CD4-positive, CD25-positive, alpha-beta regulatory T cell (primary cell): ENCODE results near the gene LAMB1. TPM values are rescaled to one million over a fixed set of nuclear protein-coding genes. Genes with fewer than 3 reads are reported as not detected.

Source experiments
- ATAC-seq, 2 donors: fragments of 150-1000 bp; cut with Tn5 transposase; one replicate each; pipeline ENCODE4 v1.10.0; 2021; ENCODE audit warnings: low read depth in 2 of 2, moderate number of reproducible peaks in 2 of 2, moderate library complexity in 1 of 2
- DNase-seq, 3 donors: peaks; one replicate each; pipeline versions ENCODE4 v3.0.0 to v3.0.0-alpha.2; 2012 to 2022; ENCODE audit warnings: mixed read lengths in 1 of 3
- H3K27ac ChIP-seq: one replicate; pipeline ENCODE4 v1.7.0; 2013; ENCODE audit warnings: mild to moderate bottlenecking, low read length; ENCODE audit not compliant: insufficient read depth, poor library complexity, severe bottlenecking
- H3K27me3 ChIP-seq: one replicate; pipeline ENCODE4 v1.7.0; 2013; ENCODE audit warnings: low read length; ENCODE audit not compliant: control insufficient read depth, insufficient read depth
- H3K36me3 ChIP-seq: one replicate; pipeline ENCODE4 v1.7.0; 2013; ENCODE audit warnings: mild to moderate bottlenecking, low read length, moderate library complexity; ENCODE audit not compliant: control insufficient read depth, insufficient read depth
- H3K4me1 ChIP-seq: 2 replicates; pipeline ENCODE4 v1.7.0; 2013; ENCODE audit warnings: mild to moderate bottlenecking, low read length; ENCODE audit not compliant: insufficient read depth, control insufficient read depth, poor library complexity, severe bottlenecking
- H3K4me3 ChIP-seq: one replicate; pipeline ENCODE4 v1.7.0; 2013; ENCODE audit warnings: low read depth, mild to moderate bottlenecking, low read length, moderate library complexity
- H3K9me3 ChIP-seq, 2 experiments: 1 replicate in 1 of 2; 2 replicates in 1 of 2; pipeline ENCODE4 v1.7.0; 2013; ENCODE audit warnings: low read length in 2 of 2, mild to moderate bottlenecking in 1 of 2, moderate library complexity in 1 of 2; ENCODE audit not compliant: control insufficient read depth in 2 of 2
- H3K27ac Mint-ChIP-seq, 3 donors: one replicate each; pipeline ENCODE4 v1.8.0; 2020 to 2022; ENCODE audit warnings: mild to moderate bottlenecking in 3 of 3, mixed read lengths in 3 of 3, moderate library complexity in 2 of 3
- H3K27me3 Mint-ChIP-seq: one replicate; pipeline ENCODE4 v1.8.0; 2022; ENCODE audit warnings: mild to moderate bottlenecking, mixed read lengths
- H3K36me3 Mint-ChIP-seq: one replicate; pipeline ENCODE4 v1.8.0; 2020; ENCODE audit warnings: mixed read lengths
- H3K4me1 Mint-ChIP-seq, 4 donors: one replicate each; pipeline ENCODE4 v1.8.0; 2020 to 2022; ENCODE audit warnings: mixed read lengths in 4 of 4, mild to moderate bottlenecking in 1 of 4
- H3K4me3 Mint-ChIP-seq, 4 donors: one replicate each; pipeline ENCODE4 v1.8.0; 2020 to 2022; ENCODE audit warnings: mild to moderate bottlenecking in 4 of 4, mixed read lengths in 4 of 4, moderate library complexity in 3 of 4
- H3K9me3 Mint-ChIP-seq, 7 donors: one replicate each; pipeline ENCODE4 v1.8.0; 2020 to 2022; ENCODE audit warnings: mixed read lengths in 7 of 7, mild to moderate bottlenecking in 3 of 7, moderate library complexity in 2 of 7
- polyA plus RNA-seq, 4 donors: library from polyadenylated mRNA; unstranded; fragments of 300-500 nt; fragmentation: Illumina TruSeq; gene quantifications; one replicate each; pipeline ENCODE4 v1.2.3, GENCODE V29; 2021
- total RNA-seq: library from RNA; stranded (reverse); gene quantifications from one replicate; pipeline ENCODE4 v1.2.3, GENCODE V29; 2022

The LAMB1 gene
- total and polyA plus RNA-seq, 5 donors from 2014 or later = 0.24 to 0.82 (median 0.62) TPM; not detected in 1

DNA sequence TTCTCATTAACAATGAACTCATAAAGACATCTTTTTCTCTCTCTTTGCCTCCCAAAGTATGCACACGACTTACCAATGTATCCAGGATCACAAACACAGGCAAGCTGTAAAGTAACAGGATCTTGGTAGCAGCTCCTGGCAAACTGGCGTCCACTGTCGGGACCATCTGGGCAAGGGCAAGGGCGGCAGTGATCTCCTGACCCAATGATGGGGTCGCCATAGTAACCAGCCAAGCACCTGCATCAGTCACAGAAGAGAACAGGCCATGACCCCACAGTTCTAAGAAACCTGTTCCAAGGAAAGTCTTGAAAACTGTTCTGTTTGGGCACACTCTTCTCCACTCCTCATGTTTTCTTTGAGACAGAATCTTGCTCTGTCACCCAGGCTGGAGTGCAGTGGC, 47.6 kb downstream of the LAMB1 start:
- H3K36me3 ChIP-seq = no peaks in the 10 kb centered on the region
- Mint-ChIP-seq H3K27ac (no peak overlapping the region), H3K4me1 (no peaks in the 10 kb centered on the region), H3K9me3 (no peaks in the 10 kb centered on the region), H3K36me3 (no peaks in the 10 kb centered on the region), H3K27me3 (peaks cover 15% of the 10 kb centered on the region), H3K4me3 (no peak overlapping the region)
- H3K27me3 ChIP-seq = peaks cover 2% of the 10 kb centered on the region
- no peaks in the 10 kb centered on the region for H3K4me1 ChIP-seq
- DNase-seq = no peak
- ATAC-seq = no peak
- H3K27ac ChIP-seq = no peak overlapping the region
- H3K9me3 ChIP-seq = no peaks in the 10 kb centered on the region
- H3K4me3 ChIP-seq = no peak overlapping the region

DNA sequence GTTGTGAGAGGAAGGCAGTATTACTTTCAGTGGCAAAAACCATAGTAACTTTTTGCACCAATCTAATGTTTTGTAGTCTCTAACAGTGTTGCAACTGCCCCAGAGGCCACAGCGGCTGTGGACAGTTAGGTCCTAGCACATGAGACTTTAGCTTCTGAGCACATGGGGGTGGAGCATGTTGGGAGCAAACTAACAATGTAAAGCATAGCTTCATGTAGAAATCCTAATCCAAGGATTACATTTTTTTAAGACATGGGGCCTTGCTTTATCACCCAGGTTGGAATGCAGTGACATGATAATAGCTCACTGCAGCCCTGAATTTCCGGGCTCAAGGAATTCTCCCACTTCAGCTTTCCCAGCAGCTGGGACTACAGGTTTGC, 49.0 kb downstream of the LAMB1 start:
- H3K27me3 ChIP-seq = peaks cover 2% of the 10 kb centered on the region
- H3K9me3 ChIP-seq = no peaks in the 10 kb centered on the region
- no peaks in the 10 kb centered on the region for H3K4me1 ChIP-seq
- Mint-ChIP-seq H3K27me3 (peaks cover 15% of the 10 kb centered on the region), H3K36me3 (no peaks in the 10 kb centered on the region), H3K27ac (no peak overlapping the region), H3K9me3 (no peaks in the 10 kb centered on the region), H3K4me3 (no peak overlapping the region), H3K4me1 (no peaks in the 10 kb centered on the region)
- ATAC-seq (no peak), DNase-seq (no peak)
- no peaks in the 10 kb centered on the region for H3K36me3 ChIP-seq
- no peak overlapping the region for H3K4me3 ChIP-seq
- no peak overlapping the region for H3K27ac ChIP-seq

DNA sequence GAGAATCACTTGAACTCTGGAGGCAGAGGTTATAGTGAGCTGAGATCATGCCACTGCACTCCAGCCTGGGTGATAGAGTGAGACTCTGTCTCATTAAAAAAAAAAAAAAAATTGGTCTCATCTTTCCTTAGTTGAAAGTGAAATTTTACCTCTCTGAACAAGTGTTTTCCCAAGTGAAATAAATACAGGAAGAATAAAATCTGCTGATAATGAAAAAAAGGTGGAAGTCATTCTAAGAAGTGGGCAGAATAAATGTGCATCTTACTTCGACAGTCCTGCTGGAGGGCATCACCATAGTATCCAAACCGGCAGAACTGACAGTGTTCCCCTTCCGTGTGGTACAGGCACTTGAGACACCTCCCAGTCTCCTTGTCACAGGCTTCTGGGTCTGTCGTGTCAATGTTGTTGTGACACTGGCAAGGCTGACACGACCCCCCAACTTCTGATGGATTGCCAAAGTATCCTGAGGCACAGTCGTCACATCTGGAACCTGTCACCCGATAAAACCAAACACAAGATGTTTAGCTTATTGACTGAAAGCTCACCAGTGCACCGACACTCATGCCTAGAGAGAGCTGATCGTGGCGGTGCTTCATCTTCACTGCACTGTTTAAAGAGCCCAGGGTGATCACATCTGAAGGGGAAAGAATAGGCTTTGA, 49.6 kb downstream of the LAMB1 start:
- H3K4me1 ChIP-seq = no peaks in the 10 kb centered on the region
- H3K27me3 ChIP-seq = peaks cover 2% of the 10 kb centered on the region
- H3K36me3 ChIP-seq = no peaks in the 10 kb centered on the region
- H3K4me3 Mint-ChIP-seq = no peak overlapping the region
- H3K27ac ChIP-seq = no peak overlapping the region
- no peaks in the 10 kb centered on the region for H3K4me1 Mint-ChIP-seq
- H3K27ac Mint-ChIP-seq = no peak overlapping the region
- H3K9me3 Mint-ChIP-seq = no peaks in the 10 kb centered on the region
- no peak overlapping the region for H3K4me3 ChIP-seq
- H3K27me3 Mint-ChIP-seq = peaks cover 15% of the 10 kb centered on the region
- DNase-seq = no peak
- no peak for ATAC-seq
- no peaks in the 10 kb centered on the region for H3K9me3 ChIP-seq
- H3K36me3 Mint-ChIP-seq = no peaks in the 10 kb centered on the region

DNA sequence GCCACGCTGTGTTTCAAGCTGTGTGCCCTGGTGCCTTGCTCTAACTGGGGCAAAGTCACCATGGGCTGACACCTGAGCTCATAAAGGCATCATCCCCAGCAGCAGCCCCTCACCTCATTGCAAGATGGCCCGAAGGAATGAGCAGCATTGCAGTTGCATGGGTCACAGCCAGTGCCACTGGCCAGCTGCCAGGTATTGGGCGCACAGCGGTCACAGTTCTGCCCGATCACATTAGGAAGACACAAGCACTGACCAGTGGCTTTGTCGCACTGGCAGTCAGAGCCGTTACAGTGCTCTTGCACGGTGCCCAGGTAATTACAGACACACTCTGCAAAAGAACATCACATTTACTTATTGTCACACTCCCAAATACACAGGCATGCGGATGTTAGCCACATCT, 51.1 kb downstream of the LAMB1 start:
- no peaks in the 10 kb centered on the region for H3K9me3 ChIP-seq
- DNase-seq = no peak
- H3K27ac Mint-ChIP-seq = no peak overlapping the region
- no peaks in the 10 kb centered on the region for H3K4me1 ChIP-seq
- no peaks in the 10 kb centered on the region for H3K9me3 Mint-ChIP-seq
- H3K27me3 Mint-ChIP-seq = peaks cover 15% of the 10 kb centered on the region
- H3K27me3 ChIP-seq = no peaks in the 10 kb centered on the region
- H3K36me3 Mint-ChIP-seq = no peaks in the 10 kb centered on the region
- no peak overlapping the region for H3K27ac ChIP-seq
- no peak overlapping the region for H3K4me3 Mint-ChIP-seq
- H3K4me3 ChIP-seq = no peak overlapping the region
- H3K4me1 Mint-ChIP-seq = no peaks in the 10 kb centered on the region
- no peak for ATAC-seq
- H3K36me3 ChIP-seq = no peaks in the 10 kb centered on the region

DNA sequence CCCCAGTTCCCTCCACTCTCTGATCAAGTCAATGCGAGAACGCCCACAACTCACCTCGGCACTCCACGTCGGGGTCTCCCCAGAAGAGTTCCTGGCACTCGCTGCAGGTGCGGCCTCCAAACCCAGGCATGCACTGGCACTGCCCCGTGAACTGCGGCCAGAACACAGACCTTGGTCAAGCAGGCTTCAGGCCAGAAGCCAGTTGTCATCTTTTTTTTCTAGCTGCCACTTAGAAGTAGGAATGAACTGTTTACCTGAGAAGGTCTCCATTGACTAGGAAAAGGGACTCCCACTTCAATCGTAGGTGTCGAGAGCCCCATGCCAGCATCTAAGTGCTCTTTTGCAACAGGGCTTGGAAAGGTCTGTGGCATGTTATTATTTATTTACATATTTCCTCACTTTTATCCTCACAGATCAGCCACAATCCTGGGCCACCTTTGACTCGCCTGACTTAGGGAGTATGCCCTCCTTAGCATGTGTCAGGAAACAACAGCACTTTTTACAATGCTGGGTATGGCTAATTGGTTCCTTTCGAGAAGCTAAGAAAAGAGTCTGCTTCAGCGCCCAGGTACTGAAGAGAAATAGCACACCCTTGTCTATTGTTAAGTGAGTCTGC, 51.7 kb downstream of the LAMB1 start:
- Mint-ChIP-seq H3K36me3 (no peaks in the 10 kb centered on the region), H3K27me3 (peaks cover 15% of the 10 kb centered on the region), H3K27ac (no peak overlapping the region), H3K4me1 (no peaks in the 10 kb centered on the region), H3K4me3 (no peak overlapping the region), H3K9me3 (no peaks in the 10 kb centered on the region)
- no peak overlapping the region for H3K27ac ChIP-seq
- H3K36me3 ChIP-seq = no peaks in the 10 kb centered on the region
- DNase-seq (no peak), ATAC-seq (no peak)
- H3K9me3 ChIP-seq = no peaks in the 10 kb centered on the region
- H3K4me1 ChIP-seq = no peaks in the 10 kb centered on the region
- H3K4me3 ChIP-seq = no peak overlapping the region
- H3K27me3 ChIP-seq = no peaks in the 10 kb centered on the region

DNA sequence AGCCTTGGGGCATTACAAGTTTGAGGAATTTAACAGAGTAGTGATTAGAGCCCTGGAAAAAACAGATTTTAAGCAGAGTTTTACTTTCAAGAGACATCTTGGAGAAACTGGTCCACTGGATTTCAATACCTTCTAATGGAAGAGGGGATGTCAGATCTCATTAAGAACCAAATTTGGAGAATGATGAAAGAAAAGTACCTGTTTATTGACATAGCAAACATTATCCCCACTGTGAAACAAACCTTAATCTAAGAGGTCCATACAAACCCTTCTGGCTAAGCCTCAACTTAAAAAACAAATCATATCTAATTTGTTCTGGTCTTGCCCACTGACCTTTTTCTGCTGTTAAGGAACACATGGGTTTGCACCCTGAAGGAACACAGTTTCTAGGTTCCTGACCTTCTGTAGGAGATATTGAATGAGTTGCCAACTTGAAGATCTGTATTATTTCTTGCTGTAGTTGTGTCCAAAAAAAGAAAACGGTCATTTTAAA, 53.5 kb downstream of the LAMB1 start:
- ATAC-seq = no peak
- no peaks in the 10 kb centered on the region for H3K36me3 Mint-ChIP-seq
- Histone ChIP-seq H3K4me3 (no peak overlapping the region), H3K4me1 (no peaks in the 10 kb centered on the region), H3K27me3 (no peaks in the 10 kb centered on the region), H3K36me3 (no peaks in the 10 kb centered on the region), H3K27ac (no peak overlapping the region), H3K9me3 (no peaks in the 10 kb centered on the region)
- H3K27me3 Mint-ChIP-seq = peaks cover 15% of the 10 kb centered on the region
- no peak overlapping the region for H3K27ac Mint-ChIP-seq
- no peak overlapping the region for H3K4me3 Mint-ChIP-seq
- H3K9me3 Mint-ChIP-seq = no peaks in the 10 kb centered on the region
- DNase-seq = no peak
- H3K4me1 Mint-ChIP-seq = no peaks in the 10 kb centered on the region

DNA sequence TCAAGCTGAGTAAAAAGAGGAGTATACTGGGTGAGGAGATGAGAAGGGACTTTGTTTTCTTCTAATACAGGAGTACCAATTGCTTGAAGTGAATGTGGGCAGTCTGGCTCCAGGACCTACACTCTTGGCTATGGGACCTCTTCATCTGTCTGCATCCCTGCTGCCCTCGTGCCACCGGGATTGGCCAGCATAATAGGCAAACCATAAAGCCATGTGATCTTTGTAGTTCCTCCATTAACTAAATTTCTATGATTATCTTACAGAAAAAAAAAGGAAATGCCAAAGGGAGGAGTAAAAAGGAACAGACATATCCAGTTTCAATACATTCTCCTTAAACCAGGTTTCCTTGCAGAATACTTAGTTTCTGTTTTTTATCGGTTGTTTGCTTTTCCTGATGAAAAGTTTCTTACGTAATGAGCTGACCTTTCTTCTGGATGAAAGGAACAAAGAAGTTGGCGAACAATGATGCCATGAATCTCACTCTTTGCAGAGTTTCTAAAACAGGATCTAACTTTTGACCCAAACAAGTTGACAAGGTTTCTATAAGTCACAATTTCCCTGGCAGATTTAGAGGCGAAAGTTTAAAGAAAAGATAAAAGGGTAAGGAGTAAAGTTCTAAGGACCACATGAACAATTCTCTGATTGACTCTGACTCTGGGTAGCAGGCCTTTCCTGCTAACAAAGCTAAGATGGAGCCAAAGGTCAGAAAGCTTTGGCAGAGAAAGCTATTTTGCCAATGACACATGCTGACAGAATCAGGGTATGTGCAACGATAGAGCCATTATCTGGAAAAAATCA, 54.1 kb downstream of the LAMB1 start:
- no peaks in the 10 kb centered on the region for H3K4me1 Mint-ChIP-seq
- peaks cover 13% of the 10 kb centered on the region for H3K27me3 Mint-ChIP-seq
- no peak overlapping the region for H3K27ac Mint-ChIP-seq
- Histone ChIP-seq H3K27me3 (no peaks in the 10 kb centered on the region), H3K4me3 (no peak overlapping the region), H3K9me3 (no peaks in the 10 kb centered on the region), H3K27ac (no peak overlapping the region), H3K4me1 (no peaks in the 10 kb centered on the region), H3K36me3 (no peaks in the 10 kb centered on the region)
- H3K4me3 Mint-ChIP-seq = no peak overlapping the region
- H3K36me3 Mint-ChIP-seq = no peaks in the 10 kb centered on the region
- ATAC-seq (no peak), DNase-seq (no peak)
- no peaks in the 10 kb centered on the region for H3K9me3 Mint-ChIP-seq
